Cardiac muscle cell (in vitro differentiated cells and primary cell): ENCODE results near the gene DLG2. TPM values are rescaled to one million over a fixed set of nuclear protein-coding genes. Genes with fewer than 3 reads are reported as not detected.

Source experiments
- DNase-seq, 2 donors: peaks; one replicate each; pipeline versions ENCODE4 v3.0.0 to v3.0.0-alpha.2; 2010 to 2017; ENCODE audit warnings: low read depth in 1 of 2, low spot score in 1 of 2
- H3K27ac ChIP-seq: fragments of 200-600 bp; sonication (generic); 2 replicates; pipeline ENCODE4 v1.5.1; 2016
- H3K27me3 ChIP-seq: fragments of 200-600 bp; sonication (generic); 2 replicates; pipeline ENCODE4 v1.6.0; 2016; ENCODE audit warnings: control low read depth
- H3K36me3 ChIP-seq: fragments of 200-600 bp; sonication (generic); 2 replicates; pipeline ENCODE4 v1.5.1; 2016; ENCODE audit warnings: control low read depth
- H3K4me1 ChIP-seq: fragments of 200-600 bp; sonication (generic); 2 replicates; pipeline ENCODE4 v1.8.1; 2017; ENCODE audit warnings: low read depth, mild to moderate bottlenecking, mixed run types
- H3K4me3 ChIP-seq: fragments of 200-600 bp; sonication (generic); 2 replicates; pipeline ENCODE4 v1.5.1; 2016; ENCODE audit warnings: mild to moderate bottlenecking
- H3K9me3 ChIP-seq: fragments of 200-600 bp; sonication (generic); 2 replicates; pipeline ENCODE4 v1.5.1; 2017; ENCODE audit warnings: low read depth, mild to moderate bottlenecking, control low read depth
- polyA plus RNA-seq: library from polyadenylated mRNA; unstranded; fragments of >200 nt; fragmentation: Nextera tagmentation; extraction: Ambion mirVana; gene quantifications from 2 replicates; pipeline ENCODE4 v1.2.1, GENCODE V29; 2016
- total RNA-seq: library from RNA; depleted of rRNA; stranded (reverse); fragments of >200 nt; gene quantifications from 2 replicates; pipeline ENCODE4 v1.2.3, GENCODE V29; 2016
- TF ChIP-seq, protein P1 (sequence below): IDR thresholded peaks from 2 replicates; pipeline ENCODE4 v1.5.1; 2012; ENCODE audit warnings: low read depth, mild to moderate bottlenecking, low read length

The DLG2 gene
- total and polyA plus RNA-seq, 2 experiments from 2014 or later = 3.5 to 15.9 TPM

DNA sequence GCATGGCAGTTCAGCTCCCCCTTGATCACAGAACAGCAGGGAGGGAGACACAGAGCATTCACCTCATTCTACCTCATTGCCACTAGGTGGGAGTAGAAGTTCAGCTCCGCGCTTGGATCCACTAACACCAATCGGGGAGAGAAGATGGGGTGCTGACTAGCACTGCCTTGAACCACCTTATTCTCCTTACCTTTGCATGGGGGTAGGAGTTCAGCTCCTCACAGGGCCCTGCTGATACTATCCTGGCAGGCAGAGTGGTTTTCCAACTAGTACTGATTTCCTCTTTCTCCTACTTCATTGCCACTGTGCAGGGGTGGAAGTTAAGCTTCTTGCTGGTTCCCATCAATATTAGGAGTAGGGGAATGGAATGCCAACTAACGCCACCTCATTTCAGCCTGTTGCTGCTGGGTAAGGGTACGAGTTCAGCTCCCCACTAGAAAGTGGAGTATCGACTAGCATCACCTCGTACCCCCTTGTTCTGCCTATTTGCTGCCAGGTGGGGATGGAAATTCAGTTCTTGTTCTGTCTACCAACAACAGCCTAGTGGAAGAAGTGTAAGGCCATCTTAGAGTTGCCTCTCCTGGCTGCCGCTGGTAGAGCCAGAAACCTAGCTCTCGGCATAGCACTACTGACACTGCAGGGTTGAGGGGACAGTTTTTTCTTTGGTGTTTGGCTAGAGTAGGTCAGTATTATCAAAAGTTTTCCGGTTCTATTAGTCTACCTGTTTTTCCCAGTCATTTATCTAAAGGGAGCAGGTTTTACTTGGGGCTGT, 1790.1 kb downstream of the DLG2 start:
- Histone ChIP-seq H3K36me3 (no peaks in the 10 kb centered on the region), H3K27me3 (no peaks in the 10 kb centered on the region), H3K9me3 (no peaks in the 10 kb centered on the region), H3K27ac (no peak overlapping the region), H3K4me1 (no peaks in the 10 kb centered on the region), H3K4me3 (no peak overlapping the region)
- TF ChIP-seq, protein P1, sequence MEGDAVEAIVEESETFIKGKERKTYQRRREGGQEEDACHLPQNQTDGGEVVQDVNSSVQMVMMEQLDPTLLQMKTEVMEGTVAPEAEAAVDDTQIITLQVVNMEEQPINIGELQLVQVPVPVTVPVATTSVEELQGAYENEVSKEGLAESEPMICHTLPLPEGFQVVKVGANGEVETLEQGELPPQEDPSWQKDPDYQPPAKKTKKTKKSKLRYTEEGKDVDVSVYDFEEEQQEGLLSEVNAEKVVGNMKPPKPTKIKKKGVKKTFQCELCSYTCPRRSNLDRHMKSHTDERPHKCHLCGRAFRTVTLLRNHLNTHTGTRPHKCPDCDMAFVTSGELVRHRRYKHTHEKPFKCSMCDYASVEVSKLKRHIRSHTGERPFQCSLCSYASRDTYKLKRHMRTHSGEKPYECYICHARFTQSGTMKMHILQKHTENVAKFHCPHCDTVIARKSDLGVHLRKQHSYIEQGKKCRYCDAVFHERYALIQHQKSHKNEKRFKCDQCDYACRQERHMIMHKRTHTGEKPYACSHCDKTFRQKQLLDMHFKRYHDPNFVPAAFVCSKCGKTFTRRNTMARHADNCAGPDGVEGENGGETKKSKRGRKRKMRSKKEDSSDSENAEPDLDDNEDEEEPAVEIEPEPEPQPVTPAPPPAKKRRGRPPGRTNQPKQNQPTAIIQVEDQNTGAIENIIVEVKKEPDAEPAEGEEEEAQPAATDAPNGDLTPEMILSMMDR = peak; percentile 79
- DNase-seq = peak; percentile 52 to 70

DNA sequence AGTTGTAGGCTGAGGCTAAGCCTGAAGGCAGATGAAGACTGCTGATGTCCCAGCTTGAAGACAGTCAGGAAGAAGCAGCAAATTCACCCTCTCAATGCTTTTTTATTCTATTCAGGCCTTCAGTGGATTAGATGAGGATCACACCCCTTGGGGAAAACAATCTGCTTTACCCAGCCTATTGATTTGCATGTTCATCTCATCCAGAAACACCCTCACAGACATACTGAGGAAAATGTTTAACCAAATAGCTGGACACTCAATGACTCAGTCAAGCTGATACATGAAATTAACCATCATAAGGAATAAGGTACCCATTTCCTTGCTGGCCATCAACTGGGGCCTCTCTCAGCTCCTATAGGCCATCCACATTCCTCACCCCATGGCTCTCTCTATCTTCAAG, 1791.1 kb downstream of the DLG2 start:
- Histone ChIP-seq H3K9me3 (no peaks in the 10 kb centered on the region), H3K4me1 (no peaks in the 10 kb centered on the region), H3K36me3 (no peaks in the 10 kb centered on the region), H3K27me3 (no peaks in the 10 kb centered on the region), H3K27ac (no peak overlapping the region), H3K4me3 (no peak overlapping the region)
- no peak for DNase-seq
- TF ChIP-seq, protein P1 = no peak

DNA sequence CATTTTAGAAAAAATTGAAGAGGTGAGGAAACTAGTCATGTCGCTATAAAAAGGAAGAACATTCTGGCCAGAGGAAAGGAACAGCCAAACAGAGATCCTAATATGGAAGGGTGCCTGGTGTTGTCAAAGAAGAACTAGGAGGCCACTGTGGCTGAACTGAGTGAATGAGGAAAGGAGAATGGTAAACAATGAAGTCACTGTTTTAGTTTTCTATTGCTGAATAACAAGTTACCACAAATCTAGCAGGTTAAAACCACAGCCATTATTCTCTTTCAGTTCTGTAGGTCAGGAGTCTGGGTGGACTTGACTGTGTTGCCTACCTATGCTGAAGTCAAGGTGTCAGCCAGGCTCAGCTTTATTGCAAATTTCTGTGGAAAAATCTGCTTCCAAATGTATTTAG, 1791.7 kb downstream of the DLG2 start:
- Histone ChIP-seq H3K36me3 (no peaks in the 10 kb centered on the region), H3K4me3 (no peak overlapping the region), H3K4me1 (no peaks in the 10 kb centered on the region), H3K27ac (no peak overlapping the region), H3K9me3 (no peaks in the 10 kb centered on the region), H3K27me3 (no peaks in the 10 kb centered on the region)
- TF ChIP-seq, protein P1 = no peak
- no peak for DNase-seq

DNA sequence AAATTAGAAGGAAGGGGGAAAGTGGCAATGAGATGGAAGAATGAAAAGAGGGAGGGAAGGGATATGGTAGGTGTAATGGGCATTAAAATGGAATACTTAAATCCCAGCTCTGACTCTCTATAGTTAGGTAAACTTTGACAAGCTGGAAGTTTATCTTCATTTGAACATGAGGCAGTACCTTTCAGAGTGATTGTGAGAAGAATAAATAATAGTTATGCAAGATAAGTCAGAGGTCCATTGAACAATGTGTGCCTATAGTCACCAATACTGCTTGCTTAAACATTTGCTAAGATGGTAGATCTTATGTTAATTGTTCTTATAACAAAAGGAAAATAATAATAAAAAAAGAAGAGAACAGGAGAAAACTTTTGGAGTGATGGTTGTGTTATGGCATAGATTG, 1795.2 kb downstream of the DLG2 start:
- no peaks in the 10 kb centered on the region for H3K36me3 ChIP-seq
- H3K9me3 ChIP-seq = no peaks in the 10 kb centered on the region
- no peak for DNase-seq
- no peaks in the 10 kb centered on the region for H3K27me3 ChIP-seq
- H3K27ac ChIP-seq = no peak overlapping the region
- no peaks in the 10 kb centered on the region for H3K4me1 ChIP-seq
- no peak overlapping the region for H3K4me3 ChIP-seq
- TF ChIP-seq, protein P1 = no peak

DNA sequence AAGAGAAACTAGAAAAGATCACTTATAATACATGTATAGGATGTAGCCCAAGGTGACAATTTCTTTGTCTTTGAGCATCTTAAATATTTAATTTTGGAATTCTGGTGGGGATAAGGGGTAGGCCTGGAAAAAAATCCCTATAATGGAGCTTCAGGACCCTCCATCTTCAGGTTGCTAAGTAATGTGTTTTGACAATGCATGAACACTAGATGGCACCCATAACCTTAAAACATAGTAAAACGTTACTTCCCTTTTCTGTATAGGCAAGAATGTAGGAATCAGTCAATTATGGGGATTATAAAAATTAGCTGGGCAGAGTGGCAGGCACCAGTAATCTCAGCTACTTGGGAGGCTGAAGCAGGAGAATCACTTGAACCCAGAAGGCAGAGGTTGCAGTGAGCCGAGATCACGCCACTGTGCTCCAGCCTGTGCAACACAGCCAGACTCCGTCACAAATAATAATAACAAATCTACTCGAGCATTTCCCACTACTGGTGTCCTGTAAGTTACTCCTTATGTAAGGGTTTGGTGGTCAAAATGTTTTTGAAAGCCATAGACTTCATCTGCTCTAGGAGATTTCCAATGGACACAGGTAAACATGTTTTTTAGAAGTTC, 1799.1 kb downstream of the DLG2 start:
- Histone ChIP-seq H3K9me3 (no peaks in the 10 kb centered on the region), H3K27me3 (no peaks in the 10 kb centered on the region), H3K4me1 (no peaks in the 10 kb centered on the region), H3K27ac (no peak overlapping the region), H3K36me3 (no peaks in the 10 kb centered on the region), H3K4me3 (no peak overlapping the region)
- peak; percentile 34 to 57 for DNase-seq
- TF ChIP-seq, protein P1 = peak; percentile 62
